IPS-NIHi7 (cell line): ENCODE data around the gene S1PR2.
"Not testable (repeated sequence)": the region's sequence is repeated elsewhere in the genome, so short reads cannot be mapped to it uniquely, and the experiment has no call there.

ENCODE experiments used
- DNase-seq: peaks from one replicate; pipeline ENCODE4 v3.0.0; 2012; ENCODE audit warnings: mixed read lengths; ENCODE audit errors: extremely low spot score

Gene S1PR2

DNA sequence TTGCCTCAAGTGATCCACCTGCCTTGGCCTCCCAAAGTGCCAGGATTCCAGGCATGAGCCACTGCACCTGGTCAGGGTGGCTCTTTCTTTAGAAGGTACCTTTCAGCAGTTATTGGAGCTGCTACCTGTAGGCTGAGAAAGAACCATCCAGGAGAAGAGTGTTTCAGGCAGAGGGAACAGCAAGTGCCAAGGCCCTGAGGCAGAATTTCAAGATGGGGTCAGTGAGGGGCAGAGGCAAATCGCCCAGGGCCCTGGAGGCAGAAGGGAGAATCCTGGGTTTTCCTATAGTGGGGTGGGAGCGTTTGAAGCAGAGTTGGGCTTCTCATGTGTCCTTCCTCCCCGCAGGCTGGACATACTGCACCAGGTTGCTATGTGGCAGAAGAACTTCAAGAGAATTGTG, 23.1 kb upstream of the S1PR2 start:
- DNase-seq, result no peak

DNA sequence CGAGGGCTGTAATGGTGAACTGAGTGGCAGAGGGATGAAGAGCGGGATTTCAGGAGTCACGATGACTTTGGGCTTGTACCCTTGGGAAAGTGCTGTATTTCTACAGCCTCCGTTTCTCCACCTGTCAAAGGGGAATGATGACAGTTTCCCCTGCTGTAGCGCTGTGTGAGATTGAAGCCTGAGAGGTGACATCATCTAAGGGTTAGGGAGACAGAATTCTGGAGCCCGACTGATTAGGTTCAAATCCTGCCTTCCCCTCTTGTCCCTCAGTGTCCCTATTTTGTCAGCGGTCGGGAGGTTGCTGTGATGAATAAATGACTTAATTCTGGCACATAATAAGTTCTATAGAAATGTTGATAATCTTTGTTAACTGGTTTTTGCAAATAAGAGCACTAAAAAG, 21.6 kb upstream of the S1PR2 start:
- no peak for DNase-seq

DNA sequence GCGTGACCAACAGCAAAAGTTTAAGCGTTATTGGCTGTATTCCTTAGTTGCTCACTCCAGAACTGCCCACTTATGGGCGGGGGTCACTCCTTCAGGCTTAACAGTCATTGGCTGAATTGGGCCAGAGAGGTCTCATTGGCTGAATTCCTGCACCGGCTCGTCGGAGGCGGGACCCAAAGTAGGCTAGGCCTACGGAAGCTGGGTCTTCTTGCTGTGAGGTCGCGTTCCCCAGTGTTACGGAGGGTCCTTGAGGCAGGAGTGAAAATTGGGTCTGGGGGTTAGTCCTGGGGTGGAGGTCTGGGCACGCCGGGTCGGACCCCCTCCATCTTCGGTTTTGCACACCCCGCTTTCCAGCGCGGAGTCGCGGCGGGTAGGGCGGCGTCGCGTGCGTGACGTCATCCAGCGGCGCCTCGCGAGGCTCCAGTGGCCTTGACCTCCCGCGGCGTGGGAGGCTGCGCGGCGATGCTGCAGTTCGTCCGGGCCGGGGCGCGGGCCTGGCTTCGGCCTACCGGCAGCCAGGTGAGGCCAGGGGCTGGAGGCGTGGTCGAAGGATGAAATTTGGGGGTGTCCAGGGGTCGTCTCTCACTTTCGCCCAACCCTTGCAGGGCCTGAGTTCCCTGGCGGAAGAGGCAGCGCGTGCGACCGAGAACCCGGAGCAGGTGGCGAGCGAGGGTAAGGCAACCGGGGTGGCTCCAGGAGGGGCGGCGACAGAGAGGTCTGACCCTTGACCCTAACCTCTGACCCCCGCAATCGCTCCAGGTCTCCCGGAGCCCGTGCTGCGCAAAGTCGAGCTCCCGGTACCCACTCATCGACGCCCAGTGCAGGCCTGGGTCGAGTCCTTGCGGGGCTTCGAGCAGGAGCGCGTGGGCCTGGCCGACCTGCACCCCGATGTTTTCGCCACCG, 20.9 kb upstream of the S1PR2 start, which contains the start of gene MRPL4:
MRPL4 (plus strand) TSS at position 423 of the 903 bp plus-strand sequence; CDS start at position 463, 40 bp downstream.
- DNase-seq, result peak; percentile 97

DNA sequence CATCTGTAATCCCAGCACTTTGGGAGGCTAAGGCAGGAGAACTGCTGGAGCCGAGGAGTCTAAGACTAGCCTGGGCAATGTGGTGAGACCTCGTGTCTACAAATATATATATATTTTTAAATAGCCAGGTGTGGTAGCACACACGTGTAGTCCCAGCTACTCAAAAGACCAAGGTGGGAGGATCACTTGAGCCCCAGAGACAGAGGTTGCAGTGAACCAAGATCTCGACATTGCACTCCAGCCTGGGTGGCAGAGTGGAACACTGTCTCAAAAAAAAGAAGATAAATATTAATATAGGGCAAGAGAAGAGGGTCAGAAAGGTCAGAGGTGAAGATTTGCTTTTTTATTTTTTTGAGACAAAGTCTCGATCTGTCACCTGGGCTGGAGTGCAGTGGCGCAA, 15.4 kb upstream of the S1PR2 start:
- DNase-seq, result no peak

GRCh38 chr19:10245189-10245939, 14.2 kb upstream of the S1PR2 start:
- DNase-seq, result no peak

GRCh38 chr19:10243606-10244005, 12.5 kb upstream of the S1PR2 start:
- no peak for DNase-seq

GRCh38 chr19:10241826-10242449, 10.8 kb upstream of the S1PR2 start:
- not testable (repeated sequence) for DNase-seq

- no peak for DNase-seq
Observed at GRCh38 chr19:10238172-10238783, 7.1 kb upstream of the S1PR2 start.

DNA sequence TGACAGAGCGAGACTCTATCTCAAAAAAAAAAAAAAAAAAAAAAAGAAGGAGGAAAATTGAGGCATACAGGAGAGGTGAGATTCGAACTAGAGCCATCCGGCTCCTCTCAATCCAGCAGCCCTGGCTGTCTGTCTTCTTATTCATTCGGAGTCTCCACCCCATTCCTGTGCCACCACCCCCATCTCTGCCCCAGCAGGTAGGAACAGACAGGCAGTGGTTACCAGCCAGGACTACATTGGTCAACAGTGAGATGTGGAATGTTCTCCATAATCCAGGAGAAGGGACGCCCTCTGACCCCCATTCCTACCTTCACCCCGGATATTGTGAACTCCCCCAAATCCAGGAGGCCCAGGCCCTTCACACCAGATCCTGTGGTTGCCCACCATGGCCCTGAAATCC, 6.6 kb upstream of the S1PR2 start:
- no peak for DNase-seq

- DNase-seq, result not testable (repeated sequence)
Observed at GRCh38 chr19:10235409-10235808, 4.3 kb upstream of the S1PR2 start.

GRCh38 chr19:10235003-10235402, 3.9 kb upstream of the S1PR2 start:
- DNase-seq, result no peak

GRCh38 chr19:10233946-10234345, 2.8 kb upstream of the S1PR2 start:
- DNase-seq, result no peak

DNA sequence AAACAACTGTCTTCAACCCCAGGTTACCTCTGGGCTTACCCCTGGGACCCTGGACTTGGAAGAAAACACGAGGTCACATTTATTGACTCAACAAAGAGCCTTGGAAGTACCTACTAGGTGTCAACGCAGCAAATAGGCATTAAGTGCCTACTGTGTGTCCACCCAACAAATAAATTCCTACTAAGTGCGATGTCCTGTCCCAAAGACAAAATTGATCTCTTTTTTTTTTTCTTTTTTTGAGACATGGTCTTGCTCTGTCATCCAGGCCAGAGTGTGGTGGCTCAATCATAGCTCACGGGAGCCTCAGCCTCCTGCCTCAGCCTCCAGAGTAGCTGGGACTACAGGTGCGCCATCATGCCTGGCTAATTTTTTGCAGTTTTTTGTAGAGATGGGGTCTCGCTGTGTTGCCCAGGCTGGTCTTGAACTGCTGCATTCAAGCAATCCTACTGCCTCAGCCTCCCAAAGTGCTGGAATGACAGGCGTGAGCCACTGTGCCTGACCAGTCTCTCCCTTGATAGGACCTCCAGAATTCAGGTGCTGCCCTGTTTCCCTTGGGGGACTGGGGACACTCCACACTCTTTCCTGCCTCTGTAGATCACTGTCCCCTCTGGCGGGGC, 589 bp upstream of the S1PR2 start:
- DNase-seq, result no peak

DNA sequence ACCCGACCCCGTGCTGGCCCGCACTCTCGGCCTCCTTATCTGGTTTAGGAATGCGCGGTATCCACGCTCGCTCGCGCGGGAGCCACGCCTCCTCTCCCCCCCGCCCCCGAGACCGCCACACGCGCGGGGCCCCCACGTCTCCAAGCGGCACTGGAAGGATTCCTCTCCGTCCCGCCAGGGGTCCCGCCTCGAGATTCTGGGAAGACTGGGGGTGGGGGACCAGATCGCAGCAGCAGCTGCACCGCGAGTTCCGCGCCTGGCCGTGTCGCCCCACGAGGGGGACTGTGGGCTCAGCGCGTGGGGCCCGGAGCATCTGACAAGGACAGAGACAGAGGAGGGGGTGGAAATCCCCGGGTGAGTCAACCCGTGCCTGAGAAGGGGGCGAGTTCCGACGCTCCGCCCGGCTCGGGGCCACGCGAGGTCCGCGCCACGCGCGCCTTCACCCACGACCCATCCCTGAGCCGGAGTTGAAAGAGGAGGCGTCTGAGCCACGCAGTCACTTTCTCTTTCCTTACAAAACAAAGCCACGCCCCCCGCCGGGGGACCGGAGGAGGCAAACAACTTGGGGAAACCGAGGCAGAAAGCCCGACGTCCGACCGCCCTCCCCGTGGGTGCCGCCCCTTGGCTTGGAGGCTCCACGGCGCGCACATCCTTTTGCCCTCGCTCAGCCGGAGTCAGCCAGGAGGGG, 814 bp downstream of the S1PR2 start:
- DNase-seq, result no peak

GRCh38 chr19:10228920-10229319, 2.2 kb downstream of the S1PR2 start:
- DNase-seq, result peak; percentile 77

DNA sequence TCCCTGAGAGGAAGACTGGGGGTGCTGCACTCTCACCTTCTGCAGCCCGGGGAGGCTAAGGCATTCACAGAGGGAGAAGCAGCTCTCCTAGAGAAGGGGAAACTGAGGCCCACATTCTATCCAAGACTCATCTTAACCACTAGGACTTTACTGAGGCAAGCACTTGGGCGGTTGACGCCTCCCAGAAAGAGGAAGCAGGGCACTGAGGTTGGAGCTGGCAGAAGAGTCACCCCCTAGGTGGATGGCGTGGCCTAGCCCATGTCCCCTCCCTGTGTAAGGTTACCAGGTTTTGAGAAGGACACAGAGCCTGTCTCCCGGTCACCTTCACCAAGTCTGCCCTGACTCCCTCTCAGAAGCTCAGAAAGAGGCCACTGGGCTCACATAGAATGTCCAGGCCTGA, 2.7 kb downstream of the S1PR2 start:
- no peak for DNase-seq

DNA sequence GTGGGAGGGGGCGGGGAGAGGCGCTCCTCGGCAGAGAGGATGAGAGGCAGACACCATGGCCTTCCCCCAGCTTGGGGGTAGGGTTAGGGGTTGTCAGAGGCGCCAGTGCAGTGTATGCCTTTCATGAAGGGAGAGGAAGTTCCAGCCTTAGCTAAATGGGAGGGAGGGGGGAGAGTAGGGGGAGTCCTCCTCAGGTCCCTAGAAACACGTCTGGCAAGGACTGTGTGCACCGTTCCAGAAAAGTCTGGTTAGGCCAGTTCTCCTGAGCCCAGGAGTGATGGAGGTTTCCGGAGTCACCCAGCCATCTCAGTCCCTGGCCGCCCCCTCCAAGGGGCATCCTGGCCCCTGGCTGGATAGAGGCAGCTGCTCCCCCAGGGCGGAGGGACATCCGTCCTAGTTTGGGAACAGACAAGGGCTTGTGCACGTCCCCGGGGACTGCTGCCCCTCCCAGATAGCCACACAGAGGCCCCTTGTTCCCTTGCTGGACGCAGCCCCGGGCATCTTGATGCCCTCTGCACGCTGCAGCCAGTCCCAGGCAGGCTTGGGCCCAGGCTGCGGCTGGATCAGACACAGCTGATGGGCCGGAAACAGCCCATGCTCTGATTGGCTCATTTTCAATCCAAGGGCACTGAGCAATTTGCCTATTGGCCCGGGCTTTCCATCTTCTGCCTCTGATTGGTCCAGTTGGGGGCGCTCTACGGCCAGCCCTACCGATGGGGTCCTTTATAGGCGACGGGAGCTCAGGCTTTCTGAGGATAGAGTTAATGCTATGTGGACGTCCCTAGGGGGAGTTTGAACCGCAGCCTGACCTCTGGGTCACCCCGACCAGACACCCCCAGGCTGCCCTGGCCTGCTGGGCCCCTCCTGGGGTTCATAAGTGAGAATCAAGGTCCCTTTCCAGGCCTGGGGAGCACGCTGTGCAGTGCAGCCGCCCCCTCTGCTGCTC, 3.8 kb downstream of the S1PR2 start:
- no peak for DNase-seq

GRCh38 chr19:10226376-10227025, 4.6 kb downstream of the S1PR2 start:
- no peak for DNase-seq

DNA sequence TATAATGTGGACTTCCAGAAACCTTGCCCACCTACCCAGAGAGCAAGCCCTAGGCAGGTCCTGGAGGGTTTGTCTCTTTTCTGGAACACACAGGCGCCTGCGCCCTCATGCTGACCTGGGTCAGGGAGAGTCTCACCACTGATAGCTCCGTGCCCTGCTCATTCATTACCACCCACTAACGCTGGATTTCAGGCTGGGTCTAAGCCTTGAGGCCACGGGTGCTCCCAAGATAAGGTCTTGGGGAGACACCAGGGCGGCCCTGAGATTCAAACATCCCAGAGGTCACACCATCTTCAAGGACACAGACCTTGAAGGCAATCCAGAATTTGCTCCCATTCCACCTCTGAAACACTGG, 5.1 kb downstream of the S1PR2 start:
- DNase-seq, result no peak
